KMS-11 (cell line): ENCODE data around the gene CROCC2.

Experiments used
- H2AFZ ChIP-seq: fragments of 200-600 bp; sonication (generic); 2 replicates; pipeline ENCODE4 v1.6.1; 2016; ENCODE audit warnings: antibody characterized with exemption, mixed run types, low read depth
- H3K27ac ChIP-seq: fragments of 200-600 bp; sonication (generic); 2 replicates; pipeline ENCODE4 v1.6.1; 2016; ENCODE audit warnings: mild to moderate bottlenecking, mixed run types
- H3K27me3 ChIP-seq: fragments of 200-600 bp; sonication (generic); 2 replicates; pipeline ENCODE4 v1.6.1; 2017; ENCODE audit warnings: mild to moderate bottlenecking, low read depth, mixed run types, moderate library complexity; ENCODE audit not compliant: insufficient read depth
- H3K36me3 ChIP-seq: fragments of 200-600 bp; sonication (generic); 2 replicates; pipeline ENCODE4 v1.6.1; 2017; ENCODE audit warnings: mild to moderate bottlenecking, mixed run types; ENCODE audit not compliant: insufficient read depth
- H3K4me1 ChIP-seq: fragments of 200-600 bp; sonication (generic); 2 replicates; pipeline ENCODE4 v1.6.1; 2016; ENCODE audit warnings: mild to moderate bottlenecking, low read depth, mixed run types; ENCODE audit not compliant: poor library complexity, severe bottlenecking
- H3K4me2 ChIP-seq: fragments of 200-600 bp; sonication (generic); 2 replicates; pipeline ENCODE4 v1.7.0; 2016; ENCODE audit warnings: mild to moderate bottlenecking, mixed run types
- H3K4me3 ChIP-seq: fragments of 200-600 bp; sonication (generic); IDR thresholded peaks from 2 replicates; pipeline ENCODE4 v1.6.1; 2017; ENCODE audit warnings: low read depth, low read length, mixed read lengths; ENCODE audit not compliant: insufficient read depth
- H3K79me2 ChIP-seq: fragments of 200-600 bp; sonication (generic); 2 replicates; pipeline ENCODE4 v1.6.1; 2016; ENCODE audit warnings: low read depth, mixed run types; ENCODE audit not compliant: insufficient read depth
- H3K9ac ChIP-seq: fragments of 200-600 bp; sonication (generic); 2 replicates; pipeline ENCODE4 v1.6.1; 2016; ENCODE audit warnings: mild to moderate bottlenecking, mixed run types
- H4K20me1 ChIP-seq: fragments of 200-600 bp; sonication (generic); 2 replicates; pipeline ENCODE4 v1.6.1; 2016; ENCODE audit warnings: mild to moderate bottlenecking, mixed run types; ENCODE audit not compliant: insufficient read depth
- TF ChIP-seq, protein P1 (sequence below): fragments of 200-600 bp; sonication (generic); conservative IDR thresholded peaks from 2 replicates; pipeline ENCODE4 v1.6.1; 2017; ENCODE audit warnings: low read depth, mild to moderate bottlenecking, antibody characterized with exemption, low read length, moderate library complexity, mixed read lengths

The CROCC2 gene

GRCh38 chr2:240970104-240970503 lies 64.0 kb downstream of the CROCC2 start:
- Histone ChIP-seq H3K36me3 (no peaks in the 10 kb centered on the region), H3K27me3 (peaks cover 46% of the 10 kb centered on the region), H3K9ac (no peak overlapping the region), H3K27ac (no peak overlapping the region), H3K4me3 (no peak overlapping the region), H4K20me1 (no peaks in the 10 kb centered on the region), H3K4me2 (no peak overlapping the region), H3K4me1 (no peaks in the 10 kb centered on the region), H3K79me2 (no peaks in the 10 kb centered on the region), H2AFZ (no peak overlapping the region)
- TF ChIP-seq, protein P1, sequence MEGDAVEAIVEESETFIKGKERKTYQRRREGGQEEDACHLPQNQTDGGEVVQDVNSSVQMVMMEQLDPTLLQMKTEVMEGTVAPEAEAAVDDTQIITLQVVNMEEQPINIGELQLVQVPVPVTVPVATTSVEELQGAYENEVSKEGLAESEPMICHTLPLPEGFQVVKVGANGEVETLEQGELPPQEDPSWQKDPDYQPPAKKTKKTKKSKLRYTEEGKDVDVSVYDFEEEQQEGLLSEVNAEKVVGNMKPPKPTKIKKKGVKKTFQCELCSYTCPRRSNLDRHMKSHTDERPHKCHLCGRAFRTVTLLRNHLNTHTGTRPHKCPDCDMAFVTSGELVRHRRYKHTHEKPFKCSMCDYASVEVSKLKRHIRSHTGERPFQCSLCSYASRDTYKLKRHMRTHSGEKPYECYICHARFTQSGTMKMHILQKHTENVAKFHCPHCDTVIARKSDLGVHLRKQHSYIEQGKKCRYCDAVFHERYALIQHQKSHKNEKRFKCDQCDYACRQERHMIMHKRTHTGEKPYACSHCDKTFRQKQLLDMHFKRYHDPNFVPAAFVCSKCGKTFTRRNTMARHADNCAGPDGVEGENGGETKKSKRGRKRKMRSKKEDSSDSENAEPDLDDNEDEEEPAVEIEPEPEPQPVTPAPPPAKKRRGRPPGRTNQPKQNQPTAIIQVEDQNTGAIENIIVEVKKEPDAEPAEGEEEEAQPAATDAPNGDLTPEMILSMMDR, result no peak

DNA sequence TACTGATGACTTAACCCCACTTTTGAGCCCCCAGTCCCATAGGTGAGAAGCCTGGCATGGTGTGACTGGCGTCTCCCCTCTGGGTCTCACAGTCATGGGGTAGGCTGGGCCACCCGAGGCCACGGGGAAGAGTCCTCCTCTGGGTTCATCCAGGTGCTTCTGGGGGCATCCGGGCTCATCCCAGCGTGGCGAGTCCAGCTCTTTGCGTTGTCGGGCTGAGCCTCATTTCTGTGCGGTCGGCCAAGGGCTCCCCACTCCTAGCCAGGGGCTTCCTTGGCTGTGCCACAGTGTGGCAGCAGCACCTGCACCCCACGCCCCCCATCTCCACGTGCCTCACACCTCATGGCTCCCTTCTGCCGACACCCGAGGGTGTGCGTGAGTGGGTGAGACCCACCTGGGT lies 64.7 kb downstream of the CROCC2 start:
- Histone ChIP-seq H3K4me2 (no peak overlapping the region), H3K9ac (no peak overlapping the region), H3K4me1 (no peaks in the 10 kb centered on the region), H4K20me1 (no peaks in the 10 kb centered on the region), H3K36me3 (no peaks in the 10 kb centered on the region), H3K27ac (no peak overlapping the region), H3K79me2 (no peaks in the 10 kb centered on the region), H3K27me3 (peaks cover 46% of the 10 kb centered on the region), H2AFZ (no peak overlapping the region), H3K4me3 (no peak overlapping the region)
- TF ChIP-seq, protein P1, result no peak

- H3K9ac ChIP-seq, result no peak overlapping the region
- no peaks in the 10 kb centered on the region for H3K4me1 ChIP-seq
- no peak overlapping the region for H3K4me3 ChIP-seq
- no peaks in the 10 kb centered on the region for H3K79me2 ChIP-seq
- H2AFZ ChIP-seq, result no peak overlapping the region
- peaks cover 43% of the 10 kb centered on the region for H3K27me3 ChIP-seq
- no peaks in the 10 kb centered on the region for H3K36me3 ChIP-seq
- H3K27ac ChIP-seq, result no peak overlapping the region
- TF ChIP-seq, protein P1, result no peak
- no peak overlapping the region for H3K4me2 ChIP-seq
- no peaks in the 10 kb centered on the region for H4K20me1 ChIP-seq
Measured at GRCh38 chr2:240972201-240972600, 66.1 kb downstream of the CROCC2 start.

DNA sequence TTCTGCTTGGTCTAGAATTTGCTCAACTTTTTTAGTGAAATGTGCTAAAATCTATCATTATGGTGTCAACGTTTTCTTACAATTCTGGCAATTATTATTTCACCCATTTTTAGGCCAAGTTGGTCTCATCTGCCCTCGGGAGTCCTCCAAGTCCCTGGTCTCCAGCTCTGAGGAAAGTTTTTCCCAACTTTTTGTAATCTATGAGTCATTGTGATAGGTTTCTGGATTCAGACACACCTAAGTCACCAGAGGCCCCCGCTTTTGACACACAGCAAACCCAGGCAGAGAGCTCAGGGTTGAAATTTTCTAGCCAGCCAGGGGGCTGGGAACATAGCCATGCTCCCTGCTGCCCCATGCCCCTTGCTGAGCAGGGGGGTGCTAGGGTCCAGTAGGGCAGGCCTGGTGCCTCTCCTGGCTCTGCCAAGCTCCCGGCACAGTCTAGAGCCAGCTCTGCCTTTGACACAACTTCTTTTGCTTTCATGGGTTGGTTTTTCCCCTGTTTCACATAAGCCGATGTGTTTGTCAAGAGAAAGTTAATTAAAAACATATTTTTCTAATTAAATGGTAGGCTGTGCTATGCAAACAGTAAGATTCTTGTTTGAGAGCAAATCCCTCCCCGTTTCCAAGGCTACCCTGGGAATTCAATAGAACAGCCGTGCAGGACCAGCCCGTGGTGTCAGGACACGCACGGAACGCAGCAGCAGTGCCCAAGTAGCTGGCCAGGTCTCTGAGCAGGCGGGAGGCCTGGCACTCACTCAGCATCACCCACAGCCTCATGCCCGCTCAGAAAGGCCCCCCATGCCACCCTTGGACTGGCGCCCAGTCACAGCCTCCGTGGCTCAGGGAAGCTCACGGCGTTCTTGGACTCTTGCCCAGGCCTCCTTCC lies 66.7 kb downstream of the CROCC2 start:
- H3K4me2 ChIP-seq, result no peak overlapping the region
- H3K27me3 ChIP-seq, result peaks cover 43% of the 10 kb centered on the region
- H3K4me1 ChIP-seq, result no peaks in the 10 kb centered on the region
- H3K36me3 ChIP-seq, result no peaks in the 10 kb centered on the region
- no peak overlapping the region for H2AFZ ChIP-seq
- H3K79me2 ChIP-seq, result no peaks in the 10 kb centered on the region
- H3K27ac ChIP-seq, result no peak overlapping the region
- TF ChIP-seq, protein P1, result no peak
- H3K4me3 ChIP-seq, result no peak overlapping the region
- no peaks in the 10 kb centered on the region for H4K20me1 ChIP-seq
- H3K9ac ChIP-seq, result no peak overlapping the region
